K562 (cell line): Measurements from ENCODE around the gene IMMP1L. TPM values are rescaled to one million over a fixed set of nuclear protein-coding genes. Genes with fewer than 3 reads are reported as not detected.

Experiments
- ATAC-seq: fragments of 200-7000 bp; cut with Tn5 transposase; 3 replicates; pipeline ENCODE4 v1.9.1; 2020; ENCODE audit warnings: moderate library complexity
- BruUV-seq: library from RNA; stranded (reverse); fragments of 400-500 nt; replicated peaks from 2 replicates; lab custom pipeline; 2021; lab: Mats Ljungman, UMichigan
- CTCF ChIA-PET: fragments of 300-600 bp; formaldehyde crosslinking; extraction: SDS; loops from one replicate; lab custom pipeline; 2021; ENCODE audit warnings: low intra/inter-chr PET ratio; lab: Yijun Ruan, JAX
- POLR2A ChIA-PET: fragments of 300-600, 350-650 bp; sonication (Branson Sonifier 250); formaldehyde crosslinking; extraction: SDS; loops from one replicate; lab custom pipeline; 2021; ENCODE audit warnings: antibody characterized with exemption, inconsistent platforms; lab: Yijun Ruan, JAX
- DNase-seq, 4 experiments: peaks; one replicate each; pipeline versions ENCODE4 v3.0.0 to v3.0.0-alpha.2; 2011 to 2018; ENCODE audit warnings: low spot score in 3 of 4, mixed read lengths in 3 of 4; ENCODE audit errors: extremely low read depth in 1 of 4
- FAIRE-seq: peaks from 2 replicates; lab custom pipeline; 2011; peaks lifted over from hg19 to GRCh38; lab: Jason Lieb, UNC
- H2AFZ ChIP-seq: 2 replicates; pipeline ENCODE4 v1.6.0; 2011; ENCODE audit warnings: low read depth, low read length, control low read depth, inconsistent platforms
- H3K27ac ChIP-seq: fragments of 200-600 bp; 3 replicates; pipeline ENCODE4 v1.8.0; 2011; ENCODE audit warnings: low read depth, mild to moderate bottlenecking, control low read depth, inconsistent platforms, low read length, moderate library complexity, mixed read lengths; ENCODE audit errors: extremely low read depth
- H3K27me3 ChIP-seq, 2 experiments: fragments of 300-600 bp in 1 of 2; 2 replicates in 1 of 2; 3 replicates in 1 of 2; pipeline versions ENCODE4 v1.6.0 to v1.8.0; 2011; ENCODE audit warnings: inconsistent platforms in 2 of 2, low read length in 2 of 2, mild to moderate bottlenecking in 1 of 2, mixed read lengths in 1 of 2, moderate library complexity in 1 of 2; ENCODE audit not compliant: control insufficient read depth in 2 of 2, insufficient read depth in 2 of 2
- H3K36me3 ChIP-seq: fragments of 300-600 bp; 3 replicates; pipeline ENCODE4 v1.8.0; 2011; ENCODE audit warnings: mild to moderate bottlenecking, low read length, inconsistent platforms; ENCODE audit not compliant: control insufficient read depth, insufficient read depth
- H3K4me1 ChIP-seq, 2 experiments: fragments of 200-600 bp in 1 of 2; replicated peaks in 1 of 2; 2 replicates in 1 of 2; 3 replicates in 1 of 2; pipeline versions ENCODE4 v1.5.1 to v1.8.0; 2011; ENCODE audit warnings: inconsistent platforms in 2 of 2, low read length in 2 of 2, mild to moderate bottlenecking in 1 of 2, mixed read lengths in 1 of 2, moderate library complexity in 1 of 2; ENCODE audit not compliant: control insufficient read depth in 2 of 2, insufficient read depth in 2 of 2
- H3K4me2 ChIP-seq: 2 replicates; pipeline ENCODE4 v1.6.1; 2011; ENCODE audit warnings: low read length, control low read depth, inconsistent platforms, mixed read lengths; ENCODE audit not compliant: insufficient read depth
- H3K4me3 ChIP-seq: fragments of 200-600 bp; sonication (generic), shearing (Covaris generic); 2 replicates; pipeline ENCODE4 v1.5.1; 2016; ENCODE audit warnings: control low read depth, inconsistent platforms
- H3K79me2 ChIP-seq: fragments of 200-600 bp; 3 replicates; pipeline ENCODE4 v1.8.0; 2011; ENCODE audit warnings: low read length, inconsistent platforms; ENCODE audit not compliant: control insufficient read depth, insufficient read depth
- H3K9ac ChIP-seq, 2 experiments: 2 replicates each; pipeline versions ENCODE4 v1.6.0 to v1.6.1; 2011; ENCODE audit warnings: low read depth in 2 of 2, low read length in 2 of 2, control low read depth in 1 of 2, inconsistent platforms in 1 of 2, mild to moderate bottlenecking in 1 of 2, mixed read lengths in 1 of 2; ENCODE audit not compliant: insufficient read depth in 1 of 2
- H3K9me1 ChIP-seq: one replicate; pipeline ENCODE4 v1.6.0; 2011; ENCODE audit warnings: inconsistent platforms, mild to moderate bottlenecking, low read length, moderate library complexity; ENCODE audit not compliant: control insufficient read depth, insufficient read depth
- H3K9me3 ChIP-seq: replicated peaks from 2 replicates; pipeline ENCODE4 v1.5.1; 2011; ENCODE audit warnings: low read depth, low read length, inconsistent platforms; ENCODE audit not compliant: control insufficient read depth, insufficient read depth
- H4K20me1 ChIP-seq: replicated peaks from 2 replicates; pipeline ENCODE4 v1.6.1; 2011; ENCODE audit warnings: low read length, inconsistent platforms, mixed read lengths; ENCODE audit not compliant: control insufficient read depth, insufficient read depth
- DPF2 ChIP-seq: fragments of 450-650 bp; IDR thresholded peaks from 2 replicates; pipeline ENCODE4 v1.6.1; 2016
- HDAC8 ChIP-seq: fragments of 450-650 bp; IDR thresholded peaks from 2 replicates; pipeline ENCODE4 v1.6.1; 2016; ENCODE audit warnings: mild to moderate bottlenecking, missing genetic modification characterization, moderate library complexity, missing compliant biosample characterization
- MEF2D ChIP-seq: conservative IDR thresholded peaks from 2 replicates; pipeline ENCODE4 v1.6.1; 2016; ENCODE audit warnings: low read depth, missing genetic modification characterization, missing compliant biosample characterization
- NEUROD1 ChIP-seq: fragments of 150-350 bp; IDR thresholded peaks from 2 replicates; pipeline ENCODE4 v1.6.1; 2014; ENCODE audit warnings: borderline replicate concordance, low read length, low read depth; ENCODE audit not compliant: partially characterized antibody
- TARDBP ChIP-seq: fragments of 450-650 bp; IDR thresholded peaks from 2 replicates; pipeline ENCODE4 v1.6.1; 2016
- TEAD4 ChIP-seq, 2 experiments: sonication (generic) in 1 of 2; formaldehyde crosslinking in 1 of 2; IDR thresholded peaks; 2 replicates each; pipeline versions ENCODE4 v1.6.1 to v1.8.0; 2012 to 2022; ENCODE audit warnings: borderline replicate concordance in 1 of 2, inconsistent platforms in 1 of 2, low read length in 1 of 2, mild to moderate bottlenecking in 1 of 2, missing genetic modification reagents in 1 of 2
- TRIM24 ChIP-seq, 2 experiments: fragments of 450-650 bp; IDR thresholded peaks; 2 replicates each; pipeline ENCODE4 v1.6.1; 2016
- WHSC1 ChIP-seq: IDR thresholded peaks from one replicate; pipeline ENCODE4 v1.6.1; 2012; ENCODE audit warnings: low read length, control low read depth, inconsistent platforms
- ZFX ChIP-seq: sonication (generic); formaldehyde crosslinking; IDR thresholded peaks from 2 replicates; pipeline ENCODE4 v1.8.0; 2022; ENCODE audit warnings: mild to moderate bottlenecking, missing genetic modification reagents, moderate library complexity
- ZKSCAN3 ChIP-seq: fragments of 250-450 bp; sonication (Bioruptor Pico); IDR thresholded peaks from 2 replicates; pipeline ENCODE4 v1.4.0; 2020
- WGBS: fragments of 100-300 bp; shearing (Covaris generic); methylation state at CpG from one replicate; pipeline ENCODE4 v1.1.6; 2016; ENCODE audit warnings: low coverage, mixed read lengths; ENCODE audit not compliant: insufficient coverage; ENCODE audit errors: missing lambda C conversion rate; 5-methylcytosine and 5-hydroxymethylcytosine counted together
- in situ Hi-C: fragments of 300-500 bp; cut with MboI; formaldehyde crosslinking; loops from 4 replicates; pipeline ENCODE4 v1.15.0; 2018; ENCODE audit warnings: inconsistent platforms, mixed read lengths
- intact Hi-C: fragments of 100-400 bp; cut with micrococcal nuclease; formaldehyde crosslinking; loops from 2 replicates; pipeline ENCODE4 v1.14.2; 2022
- polyA plus RNA-seq, 8 experiments: library from polyadenylated mRNA; depleted of rRNA in 4 of 8; stranded (reverse) in 5 of 8; unstranded in 3 of 8; fragments of >200 nt; fragmentation: Nextera tagmentation in 2 of 8; fragmentation: Illumina TruSeq in 1 of 8; extraction: Ambion mirVana in 2 of 8; extraction: Trizol in 1 of 8; gene quantifications; 2 replicates each; pipeline versions ENCODE4 v1.2.1 to v1.2.3, GENCODE V29; 2011 to 2014; ENCODE audit warnings: inconsistent platforms in 1 of 8, missing spikeins in 1 of 8
- total RNA-seq, 7 experiments: library from RNA; depleted of rRNA in 6 of 7; stranded (reverse); fragments of >200 nt in 6 of 7; fragmentation: Illumina TruSeq in 2 of 7; extraction: Trizol in 2 of 7; gene quantifications; 2 replicates each; pipeline versions ENCODE4 v1.2.1 to v1.2.3, GENCODE V29; 2011 to 2021; ENCODE audit warnings: low replicate concordance in 1 of 7

The IMMP1L gene
- total and polyA plus RNA-seq, 9 of the 15 experiments (the other 6 are each of a cell fraction or from before 2014, with no cell fraction given): 56.0 to 245 (median 169) TPM

DNA sequence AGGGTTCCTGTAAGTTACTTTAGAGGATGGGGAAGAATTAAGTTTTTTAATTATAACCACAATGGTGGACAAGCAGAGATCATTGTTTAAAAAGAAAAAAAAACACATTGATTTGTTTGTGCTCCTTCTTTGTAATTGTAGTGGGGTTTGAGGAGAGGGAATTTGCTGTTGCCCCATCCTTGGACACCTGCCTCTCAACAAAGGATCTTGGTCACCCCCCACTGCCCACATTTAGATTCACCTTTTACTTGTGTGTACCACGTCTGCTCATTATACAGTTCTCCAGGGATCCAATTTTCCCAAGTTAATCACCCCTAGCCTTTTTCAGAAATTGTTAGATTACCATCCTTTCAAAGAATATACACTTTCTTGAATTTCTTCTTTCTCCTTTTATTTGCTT, 86.7 kb downstream of the IMMP1L start:
- Histone ChIP-seq H3K27ac (no peak overlapping the region), H3K4me1 (peaks cover 0 to 15% of the 10 kb centered on the region in 2 experiments; a peak in 3 of 5 replicates), H3K36me3 (peaks cover 3% of the 10 kb centered on the region; the same call in 1 of the 3 replicates), H3K27me3 (no peaks in the 10 kb centered on the region), H3K9ac (no peak overlapping the region), H4K20me1 (no peaks in the 10 kb centered on the region), H3K9me3 (no peaks in the 10 kb centered on the region), H3K4me2 (no peak overlapping the region), H3K9me1 (no peaks in the 10 kb centered on the region)
- CTCF ChIA-PET: no interaction called here
- no TSS peak for BruUV-seq
- POLR2A ChIA-PET: no interaction called here
- in situ Hi-C loops: no loop called here
- TF ChIP-seq ZFX (CRISPR knock-in tag) (no peak), TARDBP (no peak), DPF2 (no peak), MEF2D (tag) (no peak), HDAC8 (tag) (no peak), NEUROD1 (no peak), TRIM24 (IDR thresholded peaks at IDR 0.05) (no peak), WHSC1 (no peak), TEAD4 (IDR thresholded peaks at IDR 0.05; ENCODE audit: low read length) (no peak), TEAD4 (CRISPR knock-in tag; IDR thresholded peaks at IDR 0.05; ENCODE audit: borderline replicate concordance) (no peak), ZKSCAN3 (CRISPR knock-in tag) (no peak)
- TF ChIP-seq, all 486 proteins: peak for 0
- ATAC-seq (no peak), DNase-seq (no peak), FAIRE-seq (no peak)
- H2AFZ ChIP-seq: no peak overlapping the region
- intact Hi-C loops: no loop called here
- WGBS: 86% methylated on average over 1 of the region's 1 CpG
- no peak overlapping the region for H3K4me3 ChIP-seq
- H3K79me2 ChIP-seq: no peaks in the 10 kb centered on the region
